Measurements from ENCODE around the gene BCL11B.
A peak's percentile ranks its signal among the peaks of the same experiment; 100 is the strongest.

BCL11B gene

DNA sequence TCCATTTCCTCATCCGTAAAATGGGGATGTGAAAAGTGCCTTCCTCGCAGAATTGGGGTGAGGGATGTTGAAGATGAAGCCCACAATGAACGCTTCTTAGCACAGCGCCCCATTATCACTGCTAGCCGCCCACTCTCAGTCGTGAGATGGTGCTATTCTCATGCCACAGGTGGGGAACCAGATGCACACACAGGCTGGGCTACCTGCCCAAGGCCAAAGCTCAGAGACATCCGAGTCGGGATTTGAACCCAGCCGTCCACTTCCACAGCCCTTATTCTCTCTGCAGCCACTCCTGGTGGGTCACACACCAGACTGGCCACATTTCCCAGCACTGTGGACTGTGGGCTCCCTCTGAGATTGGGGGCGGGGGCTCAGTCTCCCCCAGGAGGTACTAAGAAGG lies 55.8 kb downstream of the BCL11B start:
- DNase-seq, result no peak

DNA sequence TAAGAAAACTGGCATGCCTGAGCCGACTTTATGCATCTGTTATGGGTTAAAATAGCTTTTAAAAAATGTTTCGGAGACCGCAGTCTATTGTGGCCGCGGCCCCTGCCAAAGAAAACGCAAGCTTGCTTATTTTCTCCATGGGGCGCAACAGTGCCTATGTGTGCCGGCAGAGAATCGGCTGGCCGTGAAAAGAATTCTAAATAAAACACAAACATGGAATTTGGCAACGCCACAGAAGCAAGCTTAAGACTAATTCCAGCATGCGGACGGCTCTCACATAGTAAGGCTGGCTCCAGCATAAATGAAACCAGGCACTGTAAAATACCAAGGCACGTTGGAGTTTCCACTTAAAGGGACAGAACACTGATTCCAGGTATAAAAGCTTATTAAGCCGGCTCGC lies 56.7 kb downstream of the BCL11B start:
- DNase-seq, result no peak

DNA sequence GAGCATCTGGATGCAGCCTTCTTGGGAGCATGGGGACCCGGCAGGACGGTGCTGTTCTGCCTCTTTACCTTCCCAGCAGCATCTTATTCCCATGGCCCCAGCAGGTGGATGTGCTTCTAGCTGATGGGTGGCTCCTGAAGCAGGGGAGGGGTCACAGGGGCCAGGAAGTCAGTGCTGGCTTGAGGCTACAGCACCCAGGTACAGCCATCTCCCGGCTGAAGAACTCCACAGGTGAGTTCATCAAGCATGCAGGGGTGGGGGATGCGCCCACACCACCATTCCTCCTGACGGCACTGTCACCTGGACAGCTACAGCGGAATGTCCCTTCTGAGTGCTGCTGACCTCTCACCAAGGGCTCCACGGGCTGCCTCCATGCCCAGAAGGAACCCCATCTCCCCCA lies 57.3 kb downstream of the BCL11B start:
- DNase-seq, result no peak

DNA sequence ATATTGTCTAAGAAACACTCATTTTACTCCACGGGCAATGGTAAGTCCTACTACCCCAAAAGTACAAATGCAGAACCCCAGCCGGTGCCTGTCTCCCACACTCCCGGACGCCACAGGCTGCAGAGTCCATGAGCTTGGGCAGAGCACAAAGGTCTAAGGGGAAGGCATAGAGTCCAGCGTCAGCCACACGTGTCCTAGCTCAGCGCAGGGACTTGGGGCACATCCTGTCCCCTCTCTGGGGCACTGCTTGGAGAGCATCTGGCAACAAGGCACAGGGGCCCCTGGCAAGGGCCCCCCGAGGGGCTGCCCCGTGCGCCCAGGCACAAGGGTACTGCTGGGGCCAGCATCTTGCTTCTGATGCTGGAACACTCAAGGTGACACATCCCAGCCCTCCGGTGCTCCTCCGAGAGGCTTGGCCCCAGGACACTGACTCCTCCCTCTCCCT lies 58.4 kb downstream of the BCL11B start:
- DNase-seq, result no peak

DNA sequence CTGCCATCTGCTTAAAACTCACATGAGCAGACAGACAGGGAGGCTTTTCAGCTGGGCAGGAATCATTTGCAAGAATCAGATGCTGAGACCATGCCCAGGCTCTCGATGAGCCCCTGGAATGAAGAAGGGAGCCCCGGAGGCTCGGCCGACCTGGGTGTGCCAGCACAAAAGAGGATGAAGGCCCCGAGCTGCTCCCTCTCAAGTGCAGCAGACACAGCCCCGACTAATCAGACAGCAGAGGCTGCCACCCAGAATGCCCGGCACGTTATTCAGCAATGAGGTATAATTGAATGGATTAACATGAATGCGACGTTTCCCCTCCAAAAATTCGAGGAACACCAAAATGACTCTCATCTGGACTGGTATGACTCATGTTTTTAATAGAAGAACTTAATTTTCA lies 58.9 kb downstream of the BCL11B start:
- DNase-seq, result no peak

DNA sequence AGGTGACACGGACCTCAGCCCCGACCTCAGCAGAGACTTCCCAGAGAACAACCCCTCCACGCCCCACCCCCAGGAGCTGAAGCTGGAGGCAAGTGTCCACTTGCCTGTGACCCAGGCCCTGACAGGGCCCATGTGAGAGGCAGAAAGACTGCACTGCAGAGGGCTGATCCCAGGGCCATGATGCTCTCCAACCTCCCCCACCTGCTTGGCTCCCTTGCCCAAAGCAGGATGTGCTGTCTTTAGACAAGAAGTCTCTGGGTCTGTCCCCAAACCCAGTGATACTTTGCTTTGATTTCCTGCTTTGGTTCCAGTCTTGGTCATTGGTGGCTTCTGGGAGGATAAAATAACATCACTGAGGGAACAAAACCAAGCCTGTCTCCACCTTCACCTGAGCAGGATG lies 59.4 kb downstream of the BCL11B start:
- no peak for DNase-seq

GRCh38 chr14:99212199-99212598 lies 59.8 kb downstream of the BCL11B start:
- DNase-seq, result no peak

DNA sequence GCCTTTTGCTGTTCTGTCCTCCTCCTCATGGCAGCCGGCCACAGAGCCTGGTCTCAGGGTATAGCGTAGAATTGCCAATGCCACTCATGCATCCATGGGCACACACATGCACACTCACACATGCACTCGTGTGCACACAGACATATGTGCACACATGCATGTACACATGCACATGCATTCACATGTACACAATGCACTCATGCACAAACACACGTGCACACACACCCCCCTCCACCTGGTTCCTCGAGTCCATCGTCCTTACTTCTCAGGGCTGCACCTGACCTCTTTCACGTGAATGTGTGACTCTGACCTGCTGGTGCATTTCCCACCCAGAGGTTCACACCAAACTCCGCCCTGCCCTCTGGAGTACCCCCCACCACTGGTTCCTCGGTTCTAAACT lies 60.6 kb downstream of the BCL11B start:
- no peak for DNase-seq

DNA sequence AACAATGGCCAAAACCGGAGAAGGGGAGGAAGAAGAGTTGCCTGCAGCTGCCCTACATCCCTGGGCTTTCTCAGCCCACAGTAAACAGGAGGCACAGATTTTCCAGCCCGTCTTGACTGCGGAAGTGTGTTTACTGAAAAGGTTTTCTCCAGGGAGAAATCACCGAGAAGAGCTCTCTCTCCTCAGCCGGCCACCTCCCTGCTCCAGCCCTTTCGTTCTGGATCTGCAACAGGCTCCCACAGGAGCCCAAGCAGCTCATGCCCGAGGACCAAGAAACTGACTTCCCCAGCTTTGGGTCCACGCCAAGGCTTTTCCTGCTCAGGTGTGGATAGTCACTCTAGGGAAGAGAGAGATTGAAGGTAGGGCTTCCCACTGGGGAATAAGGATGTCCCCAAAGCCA lies 61.7 kb downstream of the BCL11B start:
- DNase-seq, result no peak

GRCh38 chr14:99209409-99209808 lies 62.6 kb downstream of the BCL11B start:
- DNase-seq, result no peak

DNA sequence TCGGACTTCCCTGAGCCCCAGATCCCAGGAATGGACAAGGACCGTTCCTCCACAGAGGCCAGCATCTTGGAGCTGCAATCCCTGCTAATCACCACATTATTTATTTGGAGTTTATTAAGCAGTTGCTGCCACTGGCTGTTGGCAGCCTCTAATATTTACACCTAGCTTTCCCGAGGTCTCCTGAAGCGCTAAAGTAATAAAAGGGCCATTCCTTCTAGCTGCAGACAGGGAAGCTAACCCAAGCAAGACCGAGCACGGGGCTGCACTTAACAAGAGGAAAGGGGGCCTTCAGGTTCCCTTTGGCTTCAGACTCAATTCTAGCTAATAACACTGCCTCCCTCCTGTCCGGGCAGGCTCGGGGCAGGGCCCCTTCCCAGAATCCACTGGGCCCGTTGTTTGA lies 63.7 kb downstream of the BCL11B start:
- no peak for DNase-seq

GRCh38 chr14:99207456-99207855 lies 64.5 kb downstream of the BCL11B start:
- no peak for DNase-seq

GRCh38 chr14:99206090-99206489 lies 65.9 kb downstream of the BCL11B start:
- peak; percentile 34 for DNase-seq

DNA sequence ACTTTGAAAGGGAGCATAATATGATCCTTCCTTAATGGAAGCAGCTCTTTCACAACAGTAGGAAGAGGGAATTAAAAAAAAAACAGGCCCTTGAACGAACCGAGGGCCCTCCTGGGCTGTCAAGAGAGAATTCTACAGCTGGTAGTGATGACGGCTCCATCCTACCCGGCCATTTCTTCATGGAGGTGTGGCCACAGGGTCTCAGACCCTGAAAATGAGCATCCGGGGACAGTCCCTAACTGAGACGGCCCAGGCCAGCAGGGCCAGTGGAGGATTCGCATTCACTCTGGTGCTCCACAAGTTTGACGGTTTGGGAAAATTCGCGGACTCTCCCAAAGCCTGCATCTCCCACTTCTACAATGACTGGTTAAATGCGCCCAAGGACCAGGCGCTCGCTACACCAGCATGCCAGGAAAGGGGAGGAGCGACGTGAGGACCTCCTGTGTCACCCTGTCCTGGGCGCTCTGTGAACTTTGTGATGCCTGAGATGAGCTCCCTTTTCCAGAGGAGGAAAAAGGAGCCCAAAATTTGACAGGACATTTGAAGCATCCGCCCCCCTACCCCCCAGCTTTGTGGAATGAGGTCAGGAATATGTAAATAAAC lies 66.8 kb downstream of the BCL11B start:
- DNase-seq, result no peak

- DNase-seq, result no peak
Measured at GRCh38 chr14:99203801-99204200, 68.2 kb downstream of the BCL11B start.

- DNase-seq, result no peak
Measured at GRCh38 chr14:99203080-99203479, 68.9 kb downstream of the BCL11B start.

- no peak for DNase-seq
Measured at GRCh38 chr14:99202516-99202915, 69.5 kb downstream of the BCL11B start.

GRCh38 chr14:99201351-99202073 lies 70.5 kb downstream of the BCL11B start:
- peak; percentile 52 for DNase-seq

- DNase-seq, result no peak
Measured at GRCh38 chr14:99200654-99201005, 71.4 kb downstream of the BCL11B start.

DNA sequence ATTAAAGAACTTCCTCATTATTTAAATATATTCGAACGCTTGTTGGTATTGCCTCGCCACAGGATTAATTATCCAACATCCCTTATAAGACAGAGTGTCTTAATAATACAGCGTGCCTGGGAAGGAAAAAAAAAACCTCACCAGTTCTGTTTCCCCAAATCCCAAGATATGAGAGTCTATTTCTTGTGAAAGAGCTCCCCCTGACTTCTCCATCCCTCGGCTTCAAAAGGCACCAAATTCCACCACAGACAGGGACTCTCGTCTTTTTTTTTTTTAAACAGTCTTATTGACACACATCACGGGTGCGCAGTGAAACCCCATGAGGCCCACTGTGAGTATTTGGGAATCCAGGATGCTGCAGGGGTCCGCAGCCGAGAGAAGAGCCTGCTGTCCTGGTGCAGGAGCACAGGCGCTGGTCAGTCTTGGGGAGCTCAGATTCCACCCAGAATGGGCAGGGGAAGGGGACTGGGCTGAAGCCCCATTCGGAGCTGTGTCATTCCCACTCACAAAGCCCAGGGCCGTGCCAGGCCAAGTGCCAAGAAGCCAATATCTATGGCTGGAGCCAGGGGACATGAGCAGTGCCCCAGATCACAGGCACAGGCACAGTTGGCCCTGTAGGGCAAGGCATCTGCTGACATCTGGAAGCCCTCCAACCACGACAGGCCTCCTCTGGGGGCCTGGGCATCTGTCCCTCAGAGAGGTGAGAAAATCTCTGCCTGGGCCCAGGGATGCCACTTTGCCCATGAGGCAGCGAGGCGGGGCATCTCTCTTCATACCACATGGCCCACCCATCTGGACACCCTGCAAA lies 71.9 kb downstream of the BCL11B start:
- DNase-seq, result no peak

- no peak for DNase-seq
Measured at GRCh38 chr14:99198746-99199502, 73.1 kb downstream of the BCL11B start.

GRCh38 chr14:99196310-99196650 lies 75.7 kb downstream of the BCL11B start:
- DNase-seq, result no peak

- no peak for DNase-seq
Measured at GRCh38 chr14:99195602-99196309, 76.2 kb downstream of the BCL11B start.
